Measurements from ENCODE around the gene ANXA6. TPM values are rescaled to one million over a fixed set of nuclear protein-coding genes. Genes with fewer than 3 reads are reported as not detected.

ANXA6 gene
- total RNA-seq, 4 donors from 2014 or later = 359 to 435 (median 375) TPM

- Histone ChIP-seq H3K4me1 (peaks cover 8 to 100% (median 63%) of the 10 kb centered on the region in 3 donors), H3K4me3 (no peak overlapping the region), H3K27me3 (no peaks in the 10 kb centered on the region), H3K9me3 (no peaks in the 10 kb centered on the region), H3K36me3 (peaks cover 0 to 23% of the 10 kb centered on the region in 2 donors), H3K27ac (no peak overlapping the region)
- no peak for ATAC-seq
- TF ChIP-seq POLR2AphosphoS5 (IDR thresholded peaks at IDR 0.05) (no peak), EP300 (IDR thresholded peaks at IDR 0.05) (no peak), POLR2A (IDR thresholded peaks at IDR 0.05) (no peak), CTCF (IDR thresholded peaks at IDR 0.05) (no peak)
- WGBS, 2 donors (ENCODE audit: low coverage in 1 of 2) = 74% methylated on average over 5 of the region's 6 CpGs; no CpG with 5 or more reads in 1 of the 2 donors
Measured at GRCh38 chr5:151066920-151067319, 90.7 kb downstream of the ANXA6 start.

DNA sequence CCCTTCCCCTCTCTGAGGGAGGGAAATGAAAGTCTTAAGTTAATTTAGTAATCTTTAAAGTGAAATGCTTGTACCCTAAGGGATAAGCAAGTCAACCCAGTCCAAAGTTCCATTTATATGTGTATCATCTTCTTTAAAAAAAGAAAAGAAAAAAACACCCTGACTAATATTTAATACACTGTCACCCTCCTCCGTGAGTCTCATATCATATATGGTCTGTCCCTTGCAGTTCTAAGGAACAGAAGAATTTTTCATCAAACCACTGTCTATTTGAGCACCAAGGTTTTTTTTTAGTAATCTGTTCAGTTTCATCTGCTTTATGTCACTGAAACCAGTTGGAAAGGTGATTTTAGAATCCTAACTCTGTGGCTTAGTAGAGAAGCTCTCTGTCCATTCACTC, 92.0 kb downstream of the ANXA6 start:
- H3K4me1 ChIP-seq = peaks cover 8 to 100% (median 58%) of the 10 kb centered on the region in 3 donors

DNA sequence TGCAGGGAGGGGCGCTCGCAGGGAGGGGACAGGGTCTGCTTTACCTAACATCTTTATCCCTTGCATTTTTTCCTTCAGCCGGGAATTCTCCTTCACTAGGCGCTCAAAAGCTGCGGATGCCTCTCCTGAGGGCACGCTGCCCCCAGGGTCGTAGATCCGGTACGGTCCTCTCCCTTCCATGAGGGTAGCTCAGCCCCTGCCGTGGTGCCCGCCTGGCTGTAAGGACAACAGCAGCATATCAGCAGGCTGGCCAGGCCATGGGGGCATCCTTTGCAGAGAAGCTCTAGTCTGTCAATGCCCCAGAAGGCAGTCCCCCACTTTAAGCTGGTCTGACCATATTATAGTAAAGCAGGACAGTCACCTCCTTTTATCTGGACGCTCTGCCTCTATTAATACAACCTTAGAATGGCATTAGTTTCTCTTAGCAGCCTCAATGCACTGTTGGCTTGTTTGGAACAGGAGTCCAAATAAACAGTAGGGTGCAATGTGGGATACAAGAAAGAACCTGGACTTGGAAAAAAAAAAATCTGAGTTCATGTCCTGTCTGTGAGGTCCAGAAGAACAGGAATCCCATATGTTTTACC, 92.6 kb downstream of the ANXA6 start:
- H3K27me3 ChIP-seq = no peaks in the 10 kb centered on the region
- TF ChIP-seq POLR2AphosphoS5 (IDR thresholded peaks at IDR 0.05) (no peak), CTCF (IDR thresholded peaks at IDR 0.05) (no peak), POLR2A (IDR thresholded peaks at IDR 0.05) (no peak), EP300 (IDR thresholded peaks at IDR 0.05) (no peak)
- ATAC-seq = no peak
- H3K27ac ChIP-seq = no peak overlapping the region
- WGBS, 2 donors (ENCODE audit: low coverage in 1 of 2) = no CpG with 5 or more reads among the region's 12 CpGs
- H3K36me3 ChIP-seq = peaks cover 0 to 42% of the 10 kb centered on the region in 2 donors
- H3K4me1 ChIP-seq = peaks cover 11 to 100% (median 57%) of the 10 kb centered on the region in 3 donors
- H3K4me3 ChIP-seq = no peak overlapping the region
- H3K9me3 ChIP-seq = no peaks in the 10 kb centered on the region

More for the DNA sequence above, 92.0 kb downstream of the ANXA6 start:
- TF ChIP-seq CTCF (IDR thresholded peaks at IDR 0.05) (no peak), POLR2AphosphoS5 (IDR thresholded peaks at IDR 0.05) (no peak), POLR2A (IDR thresholded peaks at IDR 0.05) (no peak), EP300 (IDR thresholded peaks at IDR 0.05) (no peak)
- Histone ChIP-seq H3K4me3 (no peak overlapping the region), H3K36me3 (peaks cover 0 to 36% of the 10 kb centered on the region in 2 donors), H3K27ac (no peak overlapping the region), H3K27me3 (no peaks in the 10 kb centered on the region), H3K9me3 (no peaks in the 10 kb centered on the region)
- ATAC-seq = no peak
- WGBS, 2 donors (ENCODE audit: low coverage in 1 of 2) = 71 to 87% methylated on average over 1 of the region's 1 CpG

GRCh38 chr5:151063142-151063989, 94.2 kb downstream of the ANXA6 start:
- no peaks in the 10 kb centered on the region for H3K27me3 ChIP-seq
- H3K4me3 ChIP-seq = no peak overlapping the region
- ATAC-seq = peak; percentile 59
- no peaks in the 10 kb centered on the region for H3K9me3 ChIP-seq
- peaks cover 11 to 93% (median 43%) of the 10 kb centered on the region in 3 donors for H3K4me1 ChIP-seq
- peaks cover 0 to 56% of the 10 kb centered on the region in 2 donors for H3K36me3 ChIP-seq
- 0 to 32% methylated on average over 1 to 10 of the region's 17 CpGs for WGBS, 2 donors (ENCODE audit: low coverage in 1 of 2)
- peak overlapping the region; percentile 19 to 82 (median 78) for H3K27ac ChIP-seq
- TF ChIP-seq POLR2AphosphoS5 (IDR thresholded peaks at IDR 0.05) (peak; percentile 64), CTCF (IDR thresholded peaks at IDR 0.05) (peak in 1 of 4 experiments; percentile 5), EP300 (IDR thresholded peaks at IDR 0.05) (no peak)

All from gastroesophageal sphincter (tissue), 4 donors.